Fibroblast of mammary gland (primary cell): ENCODE measurements around the gene TTLL5.

Source experiments
- DNase-seq: peaks from one replicate; pipeline ENCODE4 v3.0.0-alpha.2; 2010; ENCODE audit warnings: low read depth
- H3K4me3 ChIP-seq: 2 replicates; pipeline ENCODE4 v1.5.1; 2011; ENCODE audit warnings: low read depth, mild to moderate bottlenecking, low read length, moderate library complexity; ENCODE audit not compliant: control insufficient read depth
- TF ChIP-seq, protein P1 (sequence below): conservative IDR thresholded peaks from 2 replicates; pipeline ENCODE4 v1.5.1; 2011; ENCODE audit warnings: low read depth, low read length, inconsistent platforms; ENCODE audit not compliant: control insufficient read depth, insufficient read depth

TTLL5 gene, protein sequence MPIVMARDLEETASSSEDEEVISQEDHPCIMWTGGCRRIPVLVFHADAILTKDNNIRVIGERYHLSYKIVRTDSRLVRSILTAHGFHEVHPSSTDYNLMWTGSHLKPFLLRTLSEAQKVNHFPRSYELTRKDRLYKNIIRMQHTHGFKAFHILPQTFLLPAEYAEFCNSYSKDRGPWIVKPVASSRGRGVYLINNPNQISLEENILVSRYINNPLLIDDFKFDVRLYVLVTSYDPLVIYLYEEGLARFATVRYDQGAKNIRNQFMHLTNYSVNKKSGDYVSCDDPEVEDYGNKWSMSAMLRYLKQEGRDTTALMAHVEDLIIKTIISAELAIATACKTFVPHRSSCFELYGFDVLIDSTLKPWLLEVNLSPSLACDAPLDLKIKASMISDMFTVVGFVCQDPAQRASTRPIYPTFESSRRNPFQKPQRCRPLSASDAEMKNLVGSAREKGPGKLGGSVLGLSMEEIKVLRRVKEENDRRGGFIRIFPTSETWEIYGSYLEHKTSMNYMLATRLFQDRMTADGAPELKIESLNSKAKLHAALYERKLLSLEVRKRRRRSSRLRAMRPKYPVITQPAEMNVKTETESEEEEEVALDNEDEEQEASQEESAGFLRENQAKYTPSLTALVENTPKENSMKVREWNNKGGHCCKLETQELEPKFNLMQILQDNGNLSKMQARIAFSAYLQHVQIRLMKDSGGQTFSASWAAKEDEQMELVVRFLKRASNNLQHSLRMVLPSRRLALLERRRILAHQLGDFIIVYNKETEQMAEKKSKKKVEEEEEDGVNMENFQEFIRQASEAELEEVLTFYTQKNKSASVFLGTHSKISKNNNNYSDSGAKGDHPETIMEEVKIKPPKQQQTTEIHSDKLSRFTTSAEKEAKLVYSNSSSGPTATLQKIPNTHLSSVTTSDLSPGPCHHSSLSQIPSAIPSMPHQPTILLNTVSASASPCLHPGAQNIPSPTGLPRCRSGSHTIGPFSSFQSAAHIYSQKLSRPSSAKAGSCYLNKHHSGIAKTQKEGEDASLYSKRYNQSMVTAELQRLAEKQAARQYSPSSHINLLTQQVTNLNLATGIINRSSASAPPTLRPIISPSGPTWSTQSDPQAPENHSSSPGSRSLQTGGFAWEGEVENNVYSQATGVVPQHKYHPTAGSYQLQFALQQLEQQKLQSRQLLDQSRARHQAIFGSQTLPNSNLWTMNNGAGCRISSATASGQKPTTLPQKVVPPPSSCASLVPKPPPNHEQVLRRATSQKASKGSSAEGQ (N-terminal part only)

GRCh38 chr14:75660630-75661498, at the start of gene TTLL5, which contains the start of gene ERG28:
TSS of gene TTLL5 (plus strand) at chr14:75661246. CDS start at chr14:75663150, 1,904 bp downstream.
TSS of gene ERG28 (minus strand) at chr14:75660876. CDS start at chr14:75657502, 3,374 bp downstream.
- DNase-seq: peak; percentile 99
- peak within 1 kb of the TSS; percentile 97 for H3K4me3 ChIP-seq
- TF ChIP-seq, protein P1, sequence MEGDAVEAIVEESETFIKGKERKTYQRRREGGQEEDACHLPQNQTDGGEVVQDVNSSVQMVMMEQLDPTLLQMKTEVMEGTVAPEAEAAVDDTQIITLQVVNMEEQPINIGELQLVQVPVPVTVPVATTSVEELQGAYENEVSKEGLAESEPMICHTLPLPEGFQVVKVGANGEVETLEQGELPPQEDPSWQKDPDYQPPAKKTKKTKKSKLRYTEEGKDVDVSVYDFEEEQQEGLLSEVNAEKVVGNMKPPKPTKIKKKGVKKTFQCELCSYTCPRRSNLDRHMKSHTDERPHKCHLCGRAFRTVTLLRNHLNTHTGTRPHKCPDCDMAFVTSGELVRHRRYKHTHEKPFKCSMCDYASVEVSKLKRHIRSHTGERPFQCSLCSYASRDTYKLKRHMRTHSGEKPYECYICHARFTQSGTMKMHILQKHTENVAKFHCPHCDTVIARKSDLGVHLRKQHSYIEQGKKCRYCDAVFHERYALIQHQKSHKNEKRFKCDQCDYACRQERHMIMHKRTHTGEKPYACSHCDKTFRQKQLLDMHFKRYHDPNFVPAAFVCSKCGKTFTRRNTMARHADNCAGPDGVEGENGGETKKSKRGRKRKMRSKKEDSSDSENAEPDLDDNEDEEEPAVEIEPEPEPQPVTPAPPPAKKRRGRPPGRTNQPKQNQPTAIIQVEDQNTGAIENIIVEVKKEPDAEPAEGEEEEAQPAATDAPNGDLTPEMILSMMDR: no peak

GRCh38 chr14:75612157-75612556, 48.9 kb upstream of the TTLL5 start:
- no peak overlapping the region for H3K4me3 ChIP-seq
- TF ChIP-seq, protein P1: no peak
- no peak for DNase-seq

DNA sequence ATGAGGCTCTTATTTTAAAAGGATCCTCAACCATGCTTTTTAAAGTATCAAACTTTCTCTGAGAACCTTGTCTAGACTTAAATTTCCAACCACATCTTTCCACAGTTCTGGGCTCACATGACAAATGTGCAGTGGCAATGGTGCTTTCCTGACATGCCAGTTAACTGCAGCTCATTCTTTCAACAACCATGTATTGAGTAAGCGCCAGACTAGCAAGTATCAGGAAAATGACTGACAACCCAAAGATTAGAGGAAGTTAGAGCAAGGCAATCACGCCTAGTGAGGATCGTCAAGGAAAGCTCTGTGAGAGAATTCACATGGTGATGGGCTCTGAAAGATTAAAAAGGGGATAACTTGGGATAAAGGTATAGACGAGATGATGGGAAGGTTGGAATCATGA, 46.9 kb upstream of the TTLL5 start:
- H3K4me3 ChIP-seq: no peak overlapping the region
- DNase-seq: no peak
- TF ChIP-seq, protein P1: no peak

DNA sequence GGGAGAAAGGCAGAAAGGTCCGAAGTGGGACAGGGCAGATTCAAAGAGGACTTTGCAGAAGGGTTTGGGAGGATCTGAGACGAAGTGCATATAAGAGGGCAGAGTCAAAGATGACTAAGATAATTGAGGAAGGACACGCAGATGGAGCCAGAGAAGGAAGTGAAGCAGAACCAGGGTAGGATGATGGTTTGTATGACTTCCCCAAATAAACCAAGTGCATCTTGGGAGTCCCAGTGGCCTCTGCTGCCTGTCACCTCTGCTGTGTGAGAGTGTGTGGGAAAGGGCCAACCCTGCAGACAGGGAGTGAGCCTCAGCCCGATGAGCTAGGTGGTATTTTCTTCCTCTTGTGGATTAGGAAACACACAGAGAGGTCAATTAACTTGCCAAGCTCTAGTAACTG, 45.8 kb upstream of the TTLL5 start:
- TF ChIP-seq, protein P1: no peak
- no peak overlapping the region for H3K4me3 ChIP-seq
- no peak for DNase-seq

DNA sequence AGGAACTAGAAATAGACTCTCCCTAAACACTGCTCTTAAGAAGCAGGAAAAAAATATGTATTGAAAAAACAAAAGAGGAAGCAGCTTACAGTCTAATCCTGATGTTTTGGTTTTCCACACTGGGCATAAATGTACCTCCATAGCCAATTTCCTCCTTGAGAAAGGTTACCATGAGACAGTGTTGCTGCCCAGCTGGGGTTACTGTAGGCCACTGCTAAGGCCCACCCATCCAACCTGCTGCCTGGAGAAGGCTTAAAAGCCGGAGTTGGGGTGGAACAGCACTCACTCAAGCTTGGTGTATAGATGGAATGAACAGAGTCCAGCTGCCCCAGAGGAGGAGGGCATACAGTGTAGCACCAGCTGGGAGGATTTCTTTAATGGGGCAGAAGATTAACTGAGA, 41.5 kb upstream of the TTLL5 start:
- DNase-seq: no peak
- no peak overlapping the region for H3K4me3 ChIP-seq
- TF ChIP-seq, protein P1: no peak
